Measurements from ENCODE around the gene MPZL2. TPM values are rescaled to one million over a fixed set of nuclear protein-coding genes. Genes with fewer than 3 reads are reported as not detected.
A peak's percentile ranks its signal among the peaks of the same experiment; 100 is the strongest.

The MPZL2 gene
- total and polyA plus RNA-seq, 2 of the 13 experiments (the other 11 are each of a cell fraction or from before 2014, with no cell fraction given), result 27.9 to 53.7 TPM

DNA sequence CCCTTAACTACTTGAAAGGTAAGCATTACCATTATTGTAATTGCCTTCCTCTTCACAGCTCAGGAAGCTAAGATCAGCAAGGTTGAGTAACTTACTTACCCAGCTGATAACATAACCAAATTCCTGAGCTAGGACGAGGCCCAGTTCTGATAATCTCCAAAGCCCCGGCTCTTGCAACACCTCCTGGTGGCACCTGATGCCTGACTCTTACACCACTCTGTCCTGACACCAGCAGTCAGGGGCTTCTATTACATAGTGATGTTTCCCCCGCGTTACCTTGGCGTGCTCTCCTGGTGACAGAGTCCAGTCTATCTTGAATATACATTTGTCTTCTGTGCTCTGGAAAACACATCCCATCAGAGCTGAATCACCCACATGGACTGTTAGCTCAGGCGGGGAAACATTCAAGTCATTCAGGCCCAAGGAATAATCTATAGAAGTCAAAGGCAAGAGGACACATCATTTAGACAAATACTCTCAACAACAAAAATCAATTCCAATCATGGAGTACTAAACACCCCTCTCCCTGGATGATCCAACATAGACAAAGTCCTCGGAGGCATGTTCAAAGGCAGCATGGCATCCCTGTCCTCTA is 51.9 kb downstream of the MPZL2 start (continued):
- TF ChIP-seq, protein P1, sequence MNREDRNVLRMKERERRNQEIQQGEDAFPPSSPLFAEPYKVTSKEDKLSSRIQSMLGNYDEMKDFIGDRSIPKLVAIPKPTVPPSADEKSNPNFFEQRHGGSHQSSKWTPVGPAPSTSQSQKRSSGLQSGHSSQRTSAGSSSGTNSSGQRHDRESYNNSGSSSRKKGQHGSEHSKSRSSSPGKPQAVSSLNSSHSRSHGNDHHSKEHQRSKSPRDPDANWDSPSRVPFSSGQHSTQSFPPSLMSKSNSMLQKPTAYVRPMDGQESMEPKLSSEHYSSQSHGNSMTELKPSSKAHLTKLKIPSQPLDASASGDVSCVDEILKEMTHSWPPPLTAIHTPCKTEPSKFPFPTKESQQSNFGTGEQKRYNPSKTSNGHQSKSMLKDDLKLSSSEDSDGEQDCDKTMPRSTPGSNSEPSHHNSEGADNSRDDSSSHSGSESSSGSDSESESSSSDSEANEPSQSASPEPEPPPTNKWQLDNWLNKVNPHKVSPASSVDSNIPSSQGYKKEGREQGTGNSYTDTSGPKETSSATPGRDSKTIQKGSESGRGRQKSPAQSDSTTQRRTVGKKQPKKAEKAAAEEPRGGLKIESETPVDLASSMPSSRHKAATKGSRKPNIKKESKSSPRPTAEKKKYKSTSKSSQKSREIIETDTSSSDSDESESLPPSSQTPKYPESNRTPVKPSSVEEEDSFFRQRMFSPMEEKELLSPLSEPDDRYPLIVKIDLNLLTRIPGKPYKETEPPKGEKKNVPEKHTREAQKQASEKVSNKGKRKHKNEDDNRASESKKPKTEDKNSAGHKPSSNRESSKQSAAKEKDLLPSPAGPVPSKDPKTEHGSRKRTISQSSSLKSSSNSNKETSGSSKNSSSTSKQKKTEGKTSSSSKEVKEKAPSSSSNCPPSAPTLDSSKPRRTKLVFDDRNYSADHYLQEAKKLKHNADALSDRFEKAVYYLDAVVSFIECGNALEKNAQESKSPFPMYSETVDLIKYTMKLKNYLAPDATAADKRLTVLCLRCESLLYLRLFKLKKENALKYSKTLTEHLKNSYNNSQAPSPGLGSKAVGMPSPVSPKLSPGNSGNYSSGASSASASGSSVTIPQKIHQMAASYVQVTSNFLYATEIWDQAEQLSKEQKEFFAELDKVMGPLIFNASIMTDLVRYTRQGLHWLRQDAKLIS (CRISPR knock-in tag; IDR thresholded peaks at IDR 0.05), result no peak
- TF ChIP-seq SRF (IDR thresholded peaks at IDR 0.05; ENCODE audit: low read depth, low read length) (0 out of 2 replicates have a peak, but pooled peaks have one; percentile 15), TRIM24 (CRISPR knock-in tag; IDR thresholded peaks at IDR 0.05) (no peak), NRL (CRISPR knock-in tag; IDR thresholded peaks at IDR 0.05; ENCODE audit: borderline replicate concordance) (no peak), CENPX (CRISPR knock-in tag; IDR thresholded peaks at IDR 0.05) (no peak), HOXA3 (CRISPR knock-in tag; IDR thresholded peaks at IDR 0.05) (peak; percentile 75), THAP11 (CRISPR knock-in tag; IDR thresholded peaks at IDR 0.05) (peak; percentile 70), MTA3 (CRISPR knock-in tag; IDR thresholded peaks at IDR 0.05) (no peak), SSRP1 (CRISPR knock-in tag; IDR thresholded peaks at IDR 0.05) (no peak), THYN1 (CRISPR knock-in tag; IDR thresholded peaks at IDR 0.05; ENCODE audit: borderline replicate concordance, low read depth) (no peak), PHF8 (CRISPR knock-in tag; IDR thresholded peaks at IDR 0.05) (0 out of 2 replicates have a peak, but pooled peaks have one; percentile 31), FOXM1 (CRISPR knock-in tag; IDR thresholded peaks at IDR 0.05) (no peak), ZNF766 (CRISPR knock-in tag; IDR thresholded peaks at IDR 0.05; ENCODE audit: borderline replicate concordance) (peak; percentile 38; the same call in 1 of the 2 replicates), ZNF792 (CRISPR knock-in tag; IDR thresholded peaks at IDR 0.05) (0 out of 2 replicates have a peak, but pooled peaks have one; percentile 65), BRD4 (CRISPR knock-in tag; IDR thresholded peaks at IDR 0.05) (peak; percentile 82), MAFF (IDR thresholded peaks at IDR 0.05; ENCODE audit: low read depth, low read length) (0 out of 2 replicates have a peak, but pooled peaks have one; percentile 35), ZNF777 (CRISPR knock-in tag; IDR thresholded peaks at IDR 0.05) (no peak), XRCC5 (optimal IDR thresholded peaks at IDR 0.05; ENCODE audit: low read length) (peak; percentile 55), NFYB (CRISPR knock-in tag; IDR thresholded peaks at IDR 0.05) (no peak; the same call in 1 of the 2 replicates), SNAPC2 (CRISPR knock-in tag; IDR thresholded peaks at IDR 0.05) (peak; percentile 91; the same call in 1 of the 2 replicates), ZNF101 (CRISPR knock-in tag; IDR thresholded peaks at IDR 0.05; ENCODE audit: borderline replicate concordance, low read depth) (no peak), NCOA2 (CRISPR knock-in tag; IDR thresholded peaks at IDR 0.05) (peak; percentile 97), BCL6 (CRISPR knock-in tag; IDR thresholded peaks at IDR 0.05) (peak; percentile 84), HOXA7 (CRISPR knock-in tag; IDR thresholded peaks at IDR 0.05) (no peak), ARNT (IDR thresholded peaks at IDR 0.05) (no peak), SPEN (CRISPR knock-in tag; IDR thresholded peaks at IDR 0.05; ENCODE audit: low read depth) (peak; percentile 49)
- TF ChIP-seq, protein P2, sequence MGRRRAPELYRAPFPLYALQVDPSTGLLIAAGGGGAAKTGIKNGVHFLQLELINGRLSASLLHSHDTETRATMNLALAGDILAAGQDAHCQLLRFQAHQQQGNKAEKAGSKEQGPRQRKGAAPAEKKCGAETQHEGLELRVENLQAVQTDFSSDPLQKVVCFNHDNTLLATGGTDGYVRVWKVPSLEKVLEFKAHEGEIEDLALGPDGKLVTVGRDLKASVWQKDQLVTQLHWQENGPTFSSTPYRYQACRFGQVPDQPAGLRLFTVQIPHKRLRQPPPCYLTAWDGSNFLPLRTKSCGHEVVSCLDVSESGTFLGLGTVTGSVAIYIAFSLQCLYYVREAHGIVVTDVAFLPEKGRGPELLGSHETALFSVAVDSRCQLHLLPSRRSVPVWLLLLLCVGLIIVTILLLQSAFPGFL (CRISPR knock-in tag; IDR thresholded peaks at IDR 0.05), result no peak
- TF ChIP-seq, protein P3, sequence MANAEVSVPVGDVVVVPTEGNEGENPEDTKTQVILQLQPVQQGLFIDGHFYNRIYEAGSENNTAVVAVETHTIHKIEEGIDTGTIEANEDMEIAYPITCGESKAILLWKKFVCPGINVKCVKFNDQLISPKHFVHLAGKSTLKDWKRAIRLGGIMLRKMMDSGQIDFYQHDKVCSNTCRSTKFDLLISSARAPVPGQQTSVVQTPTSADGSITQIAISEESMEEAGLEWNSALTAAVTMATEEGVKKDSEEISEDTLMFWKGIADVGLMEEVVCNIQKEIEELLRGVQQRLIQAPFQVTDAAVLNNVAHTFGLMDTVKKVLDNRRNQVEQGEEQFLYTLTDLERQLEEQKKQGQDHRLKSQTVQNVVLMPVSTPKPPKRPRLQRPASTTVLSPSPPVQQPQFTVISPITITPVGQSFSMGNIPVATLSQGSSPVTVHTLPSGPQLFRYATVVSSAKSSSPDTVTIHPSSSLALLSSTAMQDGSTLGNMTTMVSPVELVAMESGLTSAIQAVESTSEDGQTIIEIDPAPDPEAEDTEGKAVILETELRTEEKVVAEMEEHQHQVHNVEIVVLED (CRISPR knock-in tag; IDR thresholded peaks at IDR 0.05; ENCODE audit: borderline replicate concordance), result peak; percentile 54; the same call in 1 of the 2 replicates
